Nephron progenitor cell (in vitro differentiated cells): ENCODE measurements around the gene RABGAP1.

ENCODE experiments used
- DNase-seq: peaks from one replicate; pipeline ENCODE4 v3.0.0; 2021
- H3K27ac Mint-ChIP-seq: 2 replicates; pipeline ENCODE4 v1.8.0; 2021; ENCODE audit warnings: mild to moderate bottlenecking, moderate library complexity, mixed read lengths
- H3K27me3 Mint-ChIP-seq: 2 replicates; pipeline ENCODE4 v1.8.0; 2021; ENCODE audit warnings: mild to moderate bottlenecking, low read depth, mixed read lengths; ENCODE audit not compliant: poor library complexity
- H3K36me3 Mint-ChIP-seq: 2 replicates; pipeline ENCODE4 v1.8.0; 2021; ENCODE audit warnings: low read depth, mixed read lengths
- H3K4me1 Mint-ChIP-seq: 2 replicates; pipeline ENCODE4 v1.8.0; 2021; ENCODE audit warnings: mixed read lengths
- H3K4me3 Mint-ChIP-seq: 2 replicates; pipeline ENCODE4 v1.8.0; 2021; ENCODE audit warnings: mild to moderate bottlenecking, moderate library complexity, mixed read lengths
- H3K9me3 Mint-ChIP-seq: 2 replicates; pipeline ENCODE4 v1.8.0; 2021; ENCODE audit warnings: mild to moderate bottlenecking, moderate library complexity, mixed read lengths
- CTCF ChIP-seq: fragments of 200-600 bp; sonication (generic); IDR thresholded peaks from 2 replicates; pipeline ENCODE4 v1.5.0; 2021; ENCODE audit warnings: antibody characterized with exemption

Gene RABGAP1

GRCh38 chr9:123061216-123061615, 120.4 kb downstream of the RABGAP1 start:
- Mint-ChIP-seq H3K9me3 (no peaks in the 10 kb centered on the region), H3K27me3 (no peaks in the 10 kb centered on the region), H3K4me1 (no peaks in the 10 kb centered on the region), H3K4me3 (no peak overlapping the region), H3K27ac (no peak overlapping the region), H3K36me3 (peaks cover 37% of the 10 kb centered on the region)
- DNase-seq, result no peak
- TF ChIP-seq CTCF, result no peak

- Mint-ChIP-seq H3K27ac (no peak overlapping the region), H3K4me3 (no peak overlapping the region)
Measured at GRCh38 chr9:123062351-123063176, 121.7 kb downstream of the RABGAP1 start.

GRCh38 chr9:123063177-123063598, 122.4 kb downstream of the RABGAP1 start:
- H3K9me3 Mint-ChIP-seq, result no peaks in the 10 kb centered on the region
- H3K27me3 Mint-ChIP-seq, result no peaks in the 10 kb centered on the region
- H3K27ac Mint-ChIP-seq, result no peak overlapping the region
- no peaks in the 10 kb centered on the region for H3K4me1 Mint-ChIP-seq
- no peak for TF ChIP-seq CTCF
- no peak for DNase-seq
- H3K4me3 Mint-ChIP-seq, result no peak overlapping the region
- peaks cover 46% of the 10 kb centered on the region for H3K36me3 Mint-ChIP-seq

More at GRCh38 chr9:123062351-123063176, 121.7 kb downstream of the RABGAP1 start:
- DNase-seq, result no peak
- no peaks in the 10 kb centered on the region for H3K4me1 Mint-ChIP-seq
- no peaks in the 10 kb centered on the region for H3K27me3 Mint-ChIP-seq
- H3K9me3 Mint-ChIP-seq, result no peaks in the 10 kb centered on the region
- H3K36me3 Mint-ChIP-seq, result peaks cover 43% of the 10 kb centered on the region
- TF ChIP-seq CTCF, result no peak

- no peaks in the 10 kb centered on the region for H3K27me3 Mint-ChIP-seq
- no peak overlapping the region for H3K4me3 Mint-ChIP-seq
- no peaks in the 10 kb centered on the region for H3K9me3 Mint-ChIP-seq
- no peaks in the 10 kb centered on the region for H3K4me1 Mint-ChIP-seq
- peak overlapping the region; percentile 40 for H3K27ac Mint-ChIP-seq
- H3K36me3 Mint-ChIP-seq, result peaks cover 42% of the 10 kb centered on the region
- no peak for TF ChIP-seq CTCF
- no peak for DNase-seq
Measured at GRCh38 chr9:123063896-123064295, 123.1 kb downstream of the RABGAP1 start.

- Mint-ChIP-seq H3K27me3 (no peaks in the 10 kb centered on the region), H3K27ac (no peak overlapping the region)
Measured at GRCh38 chr9:123064716-123065115, 123.9 kb downstream of the RABGAP1 start.

More at GRCh38 chr9:123064716-123065115, 123.9 kb downstream of the RABGAP1 start:
- H3K4me1 Mint-ChIP-seq, result no peaks in the 10 kb centered on the region
- no peaks in the 10 kb centered on the region for H3K9me3 Mint-ChIP-seq
- peaks cover 39% of the 10 kb centered on the region for H3K36me3 Mint-ChIP-seq
- no peak for TF ChIP-seq CTCF
- DNase-seq, result no peak
- H3K4me3 Mint-ChIP-seq, result no peak overlapping the region
